ENCODE measurements around the gene SDC1. TPM values are rescaled to one million over a fixed set of nuclear protein-coding genes. Genes with fewer than 3 reads are reported as not detected.

Gene SDC1
- total and polyA plus RNA-seq, 2 donors: 65.3 to 87.1 TPM

GRCh38 chr2:20194097-20195015 lies 30.6 kb downstream of the SDC1 start:
- Histone ChIP-seq H3K4me3 (ENCODE audit: low read depth, low read length) (no peak overlapping the region), H3K36me3 (ENCODE audit: insufficient read depth) (no peaks in the 10 kb centered on the region), H3K4me1 (ENCODE audit: insufficient read depth) (no peaks in the 10 kb centered on the region), H3K27ac (ENCODE audit: low read depth) (no peak overlapping the region)
- 79% methylated on average over 16 of the region's 16 CpGs for WGBS
- no peak for DNase-seq (ENCODE audit: extremely low spot score)

GRCh38 chr2:20193185-20193584 lies 31.7 kb downstream of the SDC1 start:
- no peaks in the 10 kb centered on the region for H3K36me3 ChIP-seq (ENCODE audit: insufficient read depth)
- H3K4me1 ChIP-seq (ENCODE audit: insufficient read depth): no peaks in the 10 kb centered on the region
- H3K27ac ChIP-seq (ENCODE audit: low read depth): no peak overlapping the region
- H3K4me3 ChIP-seq (ENCODE audit: low read depth, low read length): no peak overlapping the region
- whole genome bisulfite sequencing: 88% methylated on average over 4 of the region's 4 CpGs
- no peak for DNase-seq (ENCODE audit: extremely low spot score)

DNA sequence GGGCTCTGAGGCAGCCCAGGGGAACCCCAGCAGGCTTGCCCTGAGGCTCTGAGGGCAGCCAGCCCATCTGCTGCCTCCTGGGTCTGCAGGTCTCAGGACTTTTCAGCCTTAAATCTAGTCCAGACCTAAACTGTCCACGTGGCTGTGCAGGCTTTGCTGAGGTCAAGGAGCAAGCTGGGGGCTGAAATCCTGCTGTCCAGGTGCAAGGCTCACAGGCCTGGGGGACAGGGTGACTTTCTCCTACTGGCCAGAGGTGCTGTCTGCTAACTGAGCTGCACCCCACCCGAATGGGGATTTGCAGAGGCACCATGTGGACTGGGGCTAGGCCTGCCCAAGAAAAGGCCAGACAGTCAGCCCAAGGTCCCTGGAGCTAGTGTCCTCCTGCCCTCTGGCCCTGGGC lies 32.1 kb downstream of the SDC1 start:
- WGBS: 67% methylated on average over 2 of the region's 2 CpGs
- H3K27ac ChIP-seq (ENCODE audit: low read depth): no peak overlapping the region
- no peaks in the 10 kb centered on the region for H3K36me3 ChIP-seq (ENCODE audit: insufficient read depth)
- DNase-seq (ENCODE audit: extremely low spot score): no peak
- H3K4me1 ChIP-seq (ENCODE audit: insufficient read depth): no peaks in the 10 kb centered on the region
- H3K4me3 ChIP-seq (ENCODE audit: low read depth, low read length): no peak overlapping the region

- 73% methylated on average over 13 of the region's 13 CpGs for WGBS
- Histone ChIP-seq H3K27ac (ENCODE audit: low read depth) (no peak overlapping the region), H3K4me1 (ENCODE audit: insufficient read depth) (no peaks in the 10 kb centered on the region), H3K36me3 (ENCODE audit: insufficient read depth) (no peaks in the 10 kb centered on the region), H3K4me3 (ENCODE audit: low read depth, low read length) (no peak overlapping the region)
- DNase-seq (ENCODE audit: extremely low spot score): no peak
Observed at GRCh38 chr2:20191714-20192569, 33.0 kb downstream of the SDC1 start.

- 90% methylated on average over 19 of the region's 19 CpGs for WGBS
- H3K27ac ChIP-seq (ENCODE audit: low read depth): no peak overlapping the region
- H3K36me3 ChIP-seq (ENCODE audit: insufficient read depth): no peaks in the 10 kb centered on the region
- DNase-seq (ENCODE audit: extremely low spot score): no peak
- no peak overlapping the region for H3K4me3 ChIP-seq (ENCODE audit: low read depth, low read length)
- H3K4me1 ChIP-seq (ENCODE audit: insufficient read depth): no peaks in the 10 kb centered on the region
Observed at GRCh38 chr2:20190876-20191713, 33.8 kb downstream of the SDC1 start.

DNA sequence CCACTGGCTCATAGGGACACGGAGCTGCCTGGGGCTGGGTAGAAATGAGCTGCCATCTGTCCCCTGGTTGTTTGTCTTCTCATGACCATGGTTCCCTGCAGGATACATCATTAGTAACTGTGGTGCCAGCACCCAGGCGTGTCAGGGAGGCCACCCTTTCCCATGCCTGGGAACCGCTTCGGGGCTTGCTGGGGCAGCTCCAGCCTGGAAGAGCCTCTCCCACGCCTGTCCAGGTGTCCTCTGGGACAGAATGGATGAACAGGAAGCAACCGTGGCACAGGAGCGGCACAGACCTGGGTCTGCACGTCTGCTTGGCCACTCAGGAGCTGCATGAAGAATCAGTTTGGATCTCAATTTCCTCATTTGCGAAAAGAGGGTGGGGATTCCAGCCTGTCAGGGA lies 34.8 kb downstream of the SDC1 start:
- DNase-seq (ENCODE audit: extremely low spot score): no peak
- Histone ChIP-seq H3K4me1 (ENCODE audit: insufficient read depth) (no peaks in the 10 kb centered on the region), H3K4me3 (ENCODE audit: low read depth, low read length) (no peak overlapping the region), H3K27ac (ENCODE audit: low read depth) (no peak overlapping the region), H3K36me3 (ENCODE audit: insufficient read depth) (no peaks in the 10 kb centered on the region)
- WGBS: 86% methylated on average over 9 of the region's 9 CpGs

GRCh38 chr2:20189299-20189931 lies 35.5 kb downstream of the SDC1 start:
- Histone ChIP-seq H3K27ac (ENCODE audit: low read depth) (no peak overlapping the region), H3K36me3 (ENCODE audit: insufficient read depth) (no peaks in the 10 kb centered on the region), H3K4me3 (ENCODE audit: low read depth, low read length) (no peak overlapping the region), H3K4me1 (ENCODE audit: insufficient read depth) (no peaks in the 10 kb centered on the region)
- no peak for DNase-seq (ENCODE audit: extremely low spot score)
- 89% methylated on average over 4 of the region's 4 CpGs for WGBS

DNA sequence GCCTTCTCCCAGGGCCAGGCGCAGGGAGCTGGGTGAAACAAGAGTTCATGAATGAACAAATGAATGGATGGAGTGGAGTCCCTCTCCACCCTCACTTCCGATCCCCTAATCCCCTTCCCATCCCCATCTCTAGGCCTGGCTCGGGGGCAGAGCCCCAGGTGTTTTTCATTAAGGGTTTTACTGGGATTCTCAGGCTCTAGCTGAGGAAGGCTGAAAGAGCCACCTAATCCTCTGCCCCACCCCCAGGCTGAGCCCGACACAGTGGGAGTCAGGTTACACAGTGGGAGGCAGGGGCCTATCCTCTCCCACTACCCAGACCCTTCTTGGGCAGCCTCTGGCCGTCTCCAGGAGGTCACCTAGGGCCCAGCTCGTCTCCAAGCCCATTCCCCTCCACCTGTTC lies 36.1 kb downstream of the SDC1 start:
- Histone ChIP-seq H3K4me3 (ENCODE audit: low read depth, low read length) (no peak overlapping the region), H3K4me1 (ENCODE audit: insufficient read depth) (no peaks in the 10 kb centered on the region), H3K36me3 (ENCODE audit: insufficient read depth) (no peaks in the 10 kb centered on the region), H3K27ac (ENCODE audit: low read depth) (no peak overlapping the region)
- 64% methylated on average over 6 of the region's 6 CpGs for WGBS
- DNase-seq (ENCODE audit: extremely low spot score): no peak

GRCh38 chr2:20188201-20188600 lies 36.7 kb downstream of the SDC1 start:
- no peaks in the 10 kb centered on the region for H3K36me3 ChIP-seq (ENCODE audit: insufficient read depth)
- 63% methylated on average over 2 of the region's 2 CpGs for WGBS
- H3K4me3 ChIP-seq (ENCODE audit: low read depth, low read length): no peak overlapping the region
- H3K27ac ChIP-seq (ENCODE audit: low read depth): no peak overlapping the region
- H3K4me1 ChIP-seq (ENCODE audit: insufficient read depth): no peaks in the 10 kb centered on the region
- no peak for DNase-seq (ENCODE audit: extremely low spot score)

GRCh38 chr2:20187331-20187730 lies 37.6 kb downstream of the SDC1 start:
- Histone ChIP-seq H3K4me1 (ENCODE audit: insufficient read depth) (no peaks in the 10 kb centered on the region), H3K27ac (ENCODE audit: low read depth) (no peak overlapping the region), H3K4me3 (ENCODE audit: low read depth, low read length) (no peak overlapping the region), H3K36me3 (ENCODE audit: insufficient read depth) (no peaks in the 10 kb centered on the region)
- no peak for DNase-seq (ENCODE audit: extremely low spot score)
- 78% methylated on average over 3 of the region's 3 CpGs for WGBS

DNA sequence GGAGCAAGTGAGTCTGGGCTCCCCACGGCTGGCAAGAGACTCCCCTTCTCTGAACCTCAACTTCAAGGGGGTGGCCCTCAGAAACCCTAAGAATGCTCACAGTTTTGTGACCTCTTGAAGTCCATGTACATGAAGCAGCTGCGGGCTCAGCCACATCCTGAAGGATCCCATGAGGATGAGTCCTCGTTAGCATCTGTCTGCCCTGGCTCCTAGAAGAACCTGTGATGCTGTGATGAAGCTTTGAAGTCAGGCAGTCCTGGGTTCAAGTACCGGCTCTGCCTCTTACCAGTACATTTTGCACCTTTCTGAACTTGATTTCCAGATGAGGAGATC lies 38.1 kb downstream of the SDC1 start:
- H3K27ac ChIP-seq (ENCODE audit: low read depth): no peak overlapping the region
- H3K4me3 ChIP-seq (ENCODE audit: low read depth, low read length): no peak overlapping the region
- no peaks in the 10 kb centered on the region for H3K4me1 ChIP-seq (ENCODE audit: insufficient read depth)
- no peak for DNase-seq (ENCODE audit: extremely low spot score)
- no peaks in the 10 kb centered on the region for H3K36me3 ChIP-seq (ENCODE audit: insufficient read depth)
- 83% methylated on average over 4 of the region's 4 CpGs for WGBS

- Histone ChIP-seq H3K4me1 (ENCODE audit: insufficient read depth) (no peaks in the 10 kb centered on the region), H3K36me3 (ENCODE audit: insufficient read depth) (no peaks in the 10 kb centered on the region), H3K27ac (ENCODE audit: low read depth) (peak overlapping the region; percentile 76), H3K4me3 (ENCODE audit: low read depth, low read length) (no peak overlapping the region)
- WGBS: 86% methylated on average over 13 of the region's 13 CpGs
- no peak for DNase-seq (ENCODE audit: extremely low spot score)
Observed at GRCh38 chr2:20186078-20186854, 38.7 kb downstream of the SDC1 start.
